Endothelial cell of umbilical vein (primary cell): ENCODE results near the gene RNF213. TPM values are rescaled to one million over a fixed set of nuclear protein-coding genes. Genes with fewer than 3 reads are reported as not detected.

Experiments
- BruUV-seq: library from RNA; stranded (reverse); fragments of 400-500 nt; replicated peaks from 2 replicates; lab custom pipeline; 2021; lab: Mats Ljungman, UMichigan
- CTCF ChIA-PET: fragments of 300-600, 350-600 bp; sonication (Branson Sonifier 250); formaldehyde crosslinking; loops from one replicate; lab custom pipeline; 2021; ENCODE audit warnings: antibody characterized with exemption, inconsistent platforms; lab: Charles Lee
- POLR2A ChIA-PET: fragments of 300-600, 350-600 bp; sonication (Branson Sonifier 250); formaldehyde crosslinking; loops from one replicate; lab custom pipeline; 2021; ENCODE audit warnings: antibody characterized with exemption, inconsistent platforms; lab: Charles Lee
- DNase-seq: peaks from one replicate; pipeline ENCODE4 v3.0.0-alpha.2; 2011; ENCODE audit warnings: low read depth, low spot score
- FAIRE-seq: peaks from 2 replicates; lab custom pipeline; 2011; peaks lifted over from hg19 to GRCh38; lab: Jason Lieb, UNC
- H2AFZ ChIP-seq: 2 replicates; pipeline ENCODE4 v1.6.0; 2012; ENCODE audit warnings: low read depth, low read length, control low read depth, inconsistent platforms
- H3K27ac ChIP-seq: 2 replicates; pipeline ENCODE4 v1.5.1; 2011; ENCODE audit warnings: low read depth, mild to moderate bottlenecking, control low read depth, low read length, moderate library complexity; ENCODE audit not compliant: insufficient read depth
- H3K27me3 ChIP-seq, 2 experiments: 2 replicates each; pipeline versions ENCODE4 v1.6.0 to v1.6.1; 2011; ENCODE audit warnings: low read length in 2 of 2, mixed read lengths in 1 of 2; ENCODE audit not compliant: control insufficient read depth in 2 of 2, insufficient read depth in 2 of 2
- H3K36me3 ChIP-seq, 2 experiments: 2 replicates in 1 of 2; 3 replicates in 1 of 2; pipeline ENCODE4 v1.5.1; 2011; ENCODE audit warnings: low read length in 2 of 2, mild to moderate bottlenecking in 1 of 2, moderate library complexity in 1 of 2; ENCODE audit not compliant: control insufficient read depth in 2 of 2, insufficient read depth in 2 of 2; ENCODE audit errors: extremely low read depth in 1 of 2
- H3K4me1 ChIP-seq: 3 replicates; pipeline ENCODE4 v1.5.1; 2011; ENCODE audit warnings: mild to moderate bottlenecking, low read length; ENCODE audit not compliant: control insufficient read depth, insufficient read depth; ENCODE audit errors: extremely low read depth
- H3K4me2 ChIP-seq: 2 replicates; pipeline ENCODE4 v1.6.1; 2011; ENCODE audit warnings: low read length, control low read depth, mixed read lengths; ENCODE audit not compliant: insufficient read depth
- H3K4me3 ChIP-seq, 3 experiments: fragments of 200-600 bp in 1 of 3; sonication (generic), shearing (Covaris generic) in 1 of 3; replicated peaks in 1 of 3; 2 replicates each; pipeline ENCODE4 v1.5.1; 2011 to 2016; ENCODE audit warnings: control low read depth in 3 of 3, low read length in 3 of 3, mild to moderate bottlenecking in 2 of 3, inconsistent platforms in 1 of 3, low read depth in 1 of 3, moderate library complexity in 1 of 3; ENCODE audit not compliant: insufficient read depth in 1 of 3
- H3K79me2 ChIP-seq: 2 replicates; pipeline ENCODE4 v1.6.0; 2012; ENCODE audit warnings: low read length, inconsistent platforms; ENCODE audit not compliant: control insufficient read depth, insufficient read depth
- H3K9ac ChIP-seq: replicated peaks from 2 replicates; pipeline ENCODE3; 2011; ENCODE audit warnings: low read length, control low read depth; ENCODE audit not compliant: insufficient read depth; ENCODE audit errors: extremely low read depth
- H3K9me1 ChIP-seq: replicated peaks from 3 replicates; pipeline ENCODE4 v1.6.0; 2011; ENCODE audit warnings: mild to moderate bottlenecking, low read length; ENCODE audit not compliant: control insufficient read depth, insufficient read depth; ENCODE audit errors: extremely low read depth
- H3K9me3 ChIP-seq: replicated peaks from 2 replicates; pipeline ENCODE4 v1.5.1; 2012; ENCODE audit warnings: low read length, inconsistent platforms; ENCODE audit not compliant: control insufficient read depth, insufficient read depth
- H4K20me1 ChIP-seq: replicated peaks from 2 replicates; pipeline ENCODE3; 2011; ENCODE audit warnings: mild to moderate bottlenecking, low read length; ENCODE audit not compliant: control insufficient read depth, insufficient read depth; ENCODE audit errors: extremely low read depth
- CTCF ChIP-seq, 2 donors: IDR thresholded peaks; 1 replicate in 1 of 2; 2 replicates in 1 of 2; pipeline ENCODE4 v1.5.1; 2011; ENCODE audit warnings: low read length in 2 of 2, mild to moderate bottlenecking in 2 of 2, moderate library complexity in 2 of 2, control low read depth in 1 of 2, inconsistent platforms in 1 of 2, low read depth in 1 of 2; ENCODE audit not compliant: insufficient read depth in 1 of 2; ENCODE audit errors: extremely low read depth in 1 of 2
- EZH2 ChIP-seq: IDR thresholded peaks from 2 replicates; pipeline ENCODE4 v1.6.1; 2012; ENCODE audit warnings: borderline replicate concordance, low read depth, mild to moderate bottlenecking, moderate library complexity, low read length, inconsistent platforms; ENCODE audit not compliant: severe bottlenecking
- FOS ChIP-seq: IDR thresholded peaks from 2 replicates; pipeline ENCODE4 v1.6.1; 2011; ENCODE audit warnings: mild to moderate bottlenecking, low read length, moderate library complexity, borderline replicate concordance; ENCODE audit not compliant: insufficient read depth
- GATA2 ChIP-seq: IDR thresholded peaks from 2 replicates; pipeline ENCODE4 v1.7.0; 2011; ENCODE audit warnings: low read depth, mild to moderate bottlenecking, moderate library complexity, mixed read lengths, low read length; ENCODE audit not compliant: insufficient read length, insufficient read depth
- JUN ChIP-seq: IDR thresholded peaks from 2 replicates; pipeline ENCODE4 v1.6.1; 2011; ENCODE audit warnings: borderline replicate concordance, low read depth; ENCODE audit not compliant: insufficient read length, insufficient read depth
- MYC ChIP-seq: IDR thresholded peaks from one replicate; pipeline ENCODE4 v1.6.1; 2011; ENCODE audit warnings: mild to moderate bottlenecking, low read depth, low read length
- POLR2A ChIP-seq: IDR thresholded peaks from 2 replicates; pipeline ENCODE4 v1.6.1; 2012; ENCODE audit warnings: low read depth, mild to moderate bottlenecking, control low read depth, low read length
- POLR2AphosphoS5 ChIP-seq: IDR thresholded peaks from 2 replicates; pipeline ENCODE4 v1.6.1; 2012; ENCODE audit warnings: low read depth, mild to moderate bottlenecking, control low read depth, low read length, moderate library complexity; ENCODE audit not compliant: insufficient read depth
- dilution Hi-C: fragments of 300-500 bp; cut with MboI; formaldehyde crosslinking; loops from one replicate; pipeline ENCODE4 v1.15.0; 2019; ENCODE audit warnings: low sequenced_read_pairs; ENCODE audit not compliant: extremely low pct_ligation_motif_present
- intact Hi-C: fragments of 100-400 bp; cut with micrococcal nuclease; formaldehyde crosslinking; loops from one replicate; pipeline ENCODE4 v1.10.0; 2022
- polyA plus RNA-seq, 4 experiments: library from polyadenylated mRNA; depleted of rRNA in 3 of 4; stranded (reverse) in 3 of 4; unstranded in 1 of 4; fragments of >200 nt; gene quantifications; 2 replicates each; pipeline versions ENCODE4 v1.2.1 to v1.2.3, GENCODE V29; 2011 to 2012; ENCODE audit warnings: missing spikeins in 1 of 4
- total RNA-seq: library from RNA; stranded (reverse); gene quantifications from 2 replicates; pipeline ENCODE4 v1.2.3, GENCODE V29; 2021
- TF ChIP-seq, protein P1 (sequence below): IDR thresholded peaks from 2 replicates; pipeline ENCODE4 v1.6.1; 2011; ENCODE audit not compliant: insufficient read depth, insufficient read length

RNF213 gene
- total and polyA plus RNA-seq, 2 donors (not counting 3 experiments of a cell fraction or from before 2014, with no cell fraction given), result 36.5 to 116 TPM

- H3K79me2 ChIP-seq, result no peaks in the 10 kb centered on the region
- H3K27ac ChIP-seq, result no peak overlapping the region
- BruUV-seq, result no TSS peak
- H2AFZ ChIP-seq, result no peak overlapping the region
- no peaks in the 10 kb centered on the region for H3K27me3 ChIP-seq
- dilution Hi-C loops (no loop called here), intact Hi-C loops (no loop called here)
- POLR2A ChIA-PET, result no interaction called here
- peaks cover 13 to 25% of the 10 kb centered on the region in 2 experiments for H3K36me3 ChIP-seq
- H3K4me1 ChIP-seq, result no peaks in the 10 kb centered on the region
- no peak overlapping the region for H3K4me2 ChIP-seq
- H3K9me1 ChIP-seq, result no peaks in the 10 kb centered on the region
- DNase-seq (no peak), FAIRE-seq (no peak)
- no peak overlapping the region for H3K9ac ChIP-seq
- no peak overlapping the region for H3K4me3 ChIP-seq
- CTCF ChIA-PET, result interaction anchor here (1.3 kb wide), 1 partner anchor 124 kb away, joined by 3 read pairs; no protein-coding TSS in a partner anchor
- no peaks in the 10 kb centered on the region for H3K9me3 ChIP-seq
- TF ChIP-seq POLR2AphosphoS5 (no peak), EZH2 (no peak), JUN (no peak), POLR2A (no peak), GATA2 (no peak), FOS (no peak), MYC (no peak), CTCF (IDR thresholded peaks at IDR 0.05; ENCODE audit: extremely low read depth in 1 of 2, insufficient read depth in 1 of 2, low read depth in 1 of 2, low read length in 2 of 2) (no peak)
- TF ChIP-seq, protein P1, sequence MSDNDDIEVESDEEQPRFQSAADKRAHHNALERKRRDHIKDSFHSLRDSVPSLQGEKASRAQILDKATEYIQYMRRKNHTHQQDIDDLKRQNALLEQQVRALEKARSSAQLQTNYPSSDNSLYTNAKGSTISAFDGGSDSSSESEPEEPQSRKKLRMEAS, result no peak
- H4K20me1 ChIP-seq, result no peaks in the 10 kb centered on the region
Measured at GRCh38 chr17:80319262-80319998, 58.8 kb downstream of the RNF213 start.
